Neural cell (in vitro differentiated cells): ENCODE data around the gene KRT7. TPM values are rescaled to one million over a fixed set of nuclear protein-coding genes. Genes with fewer than 3 reads are reported as not detected.

Experiments
- H2AFZ ChIP-seq: fragments of 200-600, 300-800 bp; sonication (generic), shearing (Covaris generic); 2 replicates; pipeline ENCODE4 v1.6.0; 2014; ENCODE audit warnings: low read depth, mild to moderate bottlenecking, antibody characterized with exemption, low read length, moderate library complexity
- H3F3A ChIP-seq: fragments of 200-600 bp; shearing (Covaris generic); 2 replicates; pipeline ENCODE4 v1.6.1; 2016; ENCODE audit warnings: mild to moderate bottlenecking, moderate library complexity, mixed read lengths, antibody characterized with exemption, low read length; ENCODE audit not compliant: insufficient read depth, poor library complexity, severe bottlenecking
- H3K27ac ChIP-seq: fragments of 200-600, 300-800 bp; sonication (generic), shearing (Covaris generic); 2 replicates; pipeline ENCODE4 v1.5.1; 2014; ENCODE audit warnings: mild to moderate bottlenecking, low read length, moderate library complexity
- H3K27me3 ChIP-seq: fragments of 300-800, 200-600 bp; sonication (generic), shearing (Covaris generic); 2 replicates; pipeline ENCODE4 v1.6.0; 2014; ENCODE audit warnings: mild to moderate bottlenecking, low read depth, low read length, moderate library complexity; ENCODE audit not compliant: insufficient read depth
- H3K36me3 ChIP-seq: fragments of 300-800, 200-600 bp; sonication (generic), shearing (Covaris generic); 2 replicates; pipeline ENCODE4 v1.5.1; 2014; ENCODE audit warnings: mild to moderate bottlenecking, antibody characterized with exemption, low read length, moderate library complexity; ENCODE audit not compliant: insufficient read depth
- H3K4me2 ChIP-seq: fragments of 300-800, 200-600 bp; sonication (generic), shearing (Covaris generic); 2 replicates; pipeline ENCODE4 v1.6.0; 2014; ENCODE audit warnings: mild to moderate bottlenecking, low read length
- H3K4me3 ChIP-seq: fragments of 300-800, 200-600 bp; sonication (generic), shearing (Covaris generic); 2 replicates; pipeline ENCODE4 v1.5.1; 2014; ENCODE audit warnings: mild to moderate bottlenecking, low read length, moderate library complexity
- H3K79me2 ChIP-seq: fragments of 200-600 bp; shearing (Covaris generic); replicated peaks from 2 replicates; pipeline ENCODE4 v1.6.0; 2014; ENCODE audit warnings: mild to moderate bottlenecking, low read length, moderate library complexity; ENCODE audit not compliant: insufficient read depth
- H3K9ac ChIP-seq: fragments of 300-800, 200-600 bp; sonication (generic), shearing (Covaris generic); 2 replicates; pipeline ENCODE4 v1.6.1; 2016; ENCODE audit warnings: mild to moderate bottlenecking, low read length, mixed read lengths
- H3K9me2 ChIP-seq: fragments of 200-600 bp; shearing (Covaris generic); 2 replicates; pipeline ENCODE4 v1.6.1; 2016; ENCODE audit warnings: mild to moderate bottlenecking, low read length, mixed read lengths; ENCODE audit not compliant: insufficient read depth
- H3K9me3 ChIP-seq: fragments of 200-600, 300-800 bp; sonication (generic), shearing (Covaris generic); 2 replicates; pipeline ENCODE4 v1.6.1; 2016; ENCODE audit warnings: mild to moderate bottlenecking, mixed run types, low read length, moderate library complexity, mixed read lengths
- H4K20me1 ChIP-seq: fragments of 200-600 bp; shearing (Covaris generic); 2 replicates; pipeline ENCODE4 v1.6.1; 2016; ENCODE audit warnings: mild to moderate bottlenecking, mixed run types; ENCODE audit not compliant: insufficient read depth
- EP300 ChIP-seq: fragments of 450-650 bp; conservative IDR thresholded peaks from 2 replicates; pipeline ENCODE4 v1.6.1; 2014; ENCODE audit warnings: antibody characterized with exemption, mild to moderate bottlenecking, moderate library complexity; ENCODE audit not compliant: poor library complexity, severe bottlenecking
- EZH2 ChIP-seq: fragments of 200-600, 300-800 bp; shearing (Covaris generic), sonication (generic); IDR thresholded peaks from 2 replicates; pipeline ENCODE4 v1.6.1; 2014; ENCODE audit warnings: antibody characterized with exemption, low read length, borderline replicate concordance, mild to moderate bottlenecking; ENCODE audit not compliant: insufficient read depth, poor library complexity, severe bottlenecking
- MXI1 ChIP-seq: fragments of 450-650 bp; conservative IDR thresholded peaks from 2 replicates; pipeline ENCODE4 v1.6.1; 2014; ENCODE audit warnings: antibody characterized with exemption, mild to moderate bottlenecking; ENCODE audit not compliant: poor library complexity, severe bottlenecking
- POLR2AphosphoS5 ChIP-seq: IDR thresholded peaks from 2 replicates; pipeline ENCODE4 v1.6.1; 2012
- RAD21 ChIP-seq: fragments of 450-650 bp; conservative IDR thresholded peaks from 2 replicates; pipeline ENCODE4 v1.6.1; 2014; ENCODE audit warnings: antibody characterized with exemption, mild to moderate bottlenecking, moderate library complexity
- SMC3 ChIP-seq: fragments of 450-650 bp; conservative IDR thresholded peaks from 2 replicates; pipeline ENCODE4 v1.6.1; 2014; ENCODE audit warnings: antibody characterized with exemption, mild to moderate bottlenecking, moderate library complexity; ENCODE audit not compliant: poor library complexity
- TAF1 ChIP-seq: IDR thresholded peaks from 2 replicates; pipeline ENCODE4 v1.6.1; 2012; ENCODE audit warnings: low read depth
- polyA plus RNA-seq: library from polyadenylated mRNA; depleted of rRNA; stranded (reverse); fragments of >200 nt; gene quantifications from 2 replicates; pipeline ENCODE4 v1.2.3, GENCODE V29; 2014
- TF ChIP-seq, protein P1 (sequence below): IDR thresholded peaks from 2 replicates; pipeline ENCODE4 v1.6.1; 2012; ENCODE audit warnings: borderline replicate concordance
- TF ChIP-seq, protein P2 (sequence below): fragments of 450-650 bp; IDR thresholded peaks from 2 replicates; pipeline ENCODE4 v1.5.1; 2014; ENCODE audit warnings: antibody characterized with exemption, mild to moderate bottlenecking, moderate library complexity; ENCODE audit not compliant: poor library complexity, severe bottlenecking

The KRT7 gene
- polyA plus RNA-seq, 1 donor from 2014 or later: not detected

DNA sequence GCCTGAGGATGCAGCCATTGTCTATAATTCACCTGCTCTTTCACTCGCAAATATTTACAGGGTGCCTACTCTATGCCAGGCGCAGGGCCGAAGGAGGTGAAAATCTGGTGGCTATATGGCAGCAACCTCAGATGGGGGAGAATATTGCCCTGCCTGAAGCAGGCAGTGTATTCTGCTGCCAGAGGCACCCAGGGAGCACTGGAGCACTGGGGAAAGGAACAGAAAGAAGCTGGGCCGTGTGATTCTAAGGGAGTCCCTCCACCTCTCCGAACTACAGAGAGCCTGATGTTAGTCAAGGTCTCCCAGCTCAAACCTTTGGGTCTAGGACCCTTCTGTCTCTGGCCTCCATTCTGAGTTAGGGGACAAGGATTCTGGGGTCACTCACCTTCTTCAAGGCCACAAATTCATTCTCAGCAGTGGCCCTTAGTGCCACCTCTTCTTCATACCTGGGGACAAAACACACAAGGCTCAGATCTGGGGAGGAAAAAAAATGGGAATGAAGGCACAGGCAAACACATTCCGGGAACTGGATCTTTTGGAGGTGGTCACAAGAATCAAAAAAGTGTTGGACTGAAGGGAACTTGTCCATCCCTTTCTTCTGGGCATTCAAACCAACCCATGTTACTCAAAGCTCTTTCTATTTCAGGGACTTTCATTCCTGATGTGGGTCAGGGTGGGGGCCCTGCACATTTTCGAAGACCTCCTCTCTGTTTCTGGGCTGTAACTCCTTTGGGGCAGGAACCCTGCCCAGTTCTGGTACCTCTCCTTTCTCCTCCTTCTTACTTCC is 22.1 kb downstream of the KRT7 start:
- peaks cover 33% of the 10 kb centered on the region for H3K27me3 ChIP-seq

DNA sequence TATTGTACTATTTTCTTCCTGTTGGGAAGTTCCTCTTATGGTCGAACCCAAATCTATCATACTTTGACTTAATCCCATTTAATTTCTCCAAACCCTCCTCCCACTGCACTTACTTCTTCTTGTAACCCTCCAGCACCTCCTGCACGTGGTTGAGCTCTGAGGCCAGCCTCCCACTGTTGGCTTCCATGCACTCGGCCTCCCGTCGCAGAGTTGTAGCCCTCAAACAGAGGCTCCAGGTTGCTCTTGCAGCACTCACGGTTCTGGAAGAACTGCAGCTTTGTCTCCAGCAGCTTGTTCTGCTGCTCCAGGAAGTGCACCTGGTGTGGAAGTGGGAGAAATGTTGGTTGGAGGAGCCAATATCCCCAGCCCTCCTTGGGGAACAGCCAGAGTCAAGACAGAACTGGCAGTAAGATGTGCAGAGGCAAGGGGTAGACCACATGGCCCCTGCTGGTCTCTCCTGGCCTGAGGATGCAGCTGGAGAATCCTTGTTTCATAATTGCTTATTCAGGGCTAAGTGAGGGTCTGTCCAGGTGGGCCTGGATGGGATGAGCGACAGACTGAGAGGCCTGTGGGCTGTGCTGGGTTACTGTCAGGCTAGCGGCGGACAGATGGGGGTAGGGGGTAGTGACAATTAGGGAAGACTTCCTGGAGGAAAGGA is 23.0 kb downstream of the KRT7 start:
- Histone ChIP-seq H3K4me2 (no peak overlapping the region), H3K27ac (no peak overlapping the region), H3K27me3 (peaks cover 26% of the 10 kb centered on the region), H4K20me1 (no peaks in the 10 kb centered on the region), H3K9me2 (no peaks in the 10 kb centered on the region), H2AFZ (no peak overlapping the region), H3K4me3 (no peak overlapping the region), H3K9me3 (no peaks in the 10 kb centered on the region), H3K9ac (no peak overlapping the region), H3F3A (no peaks in the 10 kb centered on the region), H3K36me3 (no peaks in the 10 kb centered on the region), H3K79me2 (no peaks in the 10 kb centered on the region)
- TF ChIP-seq MXI1 (no peak), TAF1 (no peak), EP300 (no peak), RAD21 (no peak), POLR2AphosphoS5 (no peak), SMC3 (no peak)
- TF ChIP-seq, protein P1, sequence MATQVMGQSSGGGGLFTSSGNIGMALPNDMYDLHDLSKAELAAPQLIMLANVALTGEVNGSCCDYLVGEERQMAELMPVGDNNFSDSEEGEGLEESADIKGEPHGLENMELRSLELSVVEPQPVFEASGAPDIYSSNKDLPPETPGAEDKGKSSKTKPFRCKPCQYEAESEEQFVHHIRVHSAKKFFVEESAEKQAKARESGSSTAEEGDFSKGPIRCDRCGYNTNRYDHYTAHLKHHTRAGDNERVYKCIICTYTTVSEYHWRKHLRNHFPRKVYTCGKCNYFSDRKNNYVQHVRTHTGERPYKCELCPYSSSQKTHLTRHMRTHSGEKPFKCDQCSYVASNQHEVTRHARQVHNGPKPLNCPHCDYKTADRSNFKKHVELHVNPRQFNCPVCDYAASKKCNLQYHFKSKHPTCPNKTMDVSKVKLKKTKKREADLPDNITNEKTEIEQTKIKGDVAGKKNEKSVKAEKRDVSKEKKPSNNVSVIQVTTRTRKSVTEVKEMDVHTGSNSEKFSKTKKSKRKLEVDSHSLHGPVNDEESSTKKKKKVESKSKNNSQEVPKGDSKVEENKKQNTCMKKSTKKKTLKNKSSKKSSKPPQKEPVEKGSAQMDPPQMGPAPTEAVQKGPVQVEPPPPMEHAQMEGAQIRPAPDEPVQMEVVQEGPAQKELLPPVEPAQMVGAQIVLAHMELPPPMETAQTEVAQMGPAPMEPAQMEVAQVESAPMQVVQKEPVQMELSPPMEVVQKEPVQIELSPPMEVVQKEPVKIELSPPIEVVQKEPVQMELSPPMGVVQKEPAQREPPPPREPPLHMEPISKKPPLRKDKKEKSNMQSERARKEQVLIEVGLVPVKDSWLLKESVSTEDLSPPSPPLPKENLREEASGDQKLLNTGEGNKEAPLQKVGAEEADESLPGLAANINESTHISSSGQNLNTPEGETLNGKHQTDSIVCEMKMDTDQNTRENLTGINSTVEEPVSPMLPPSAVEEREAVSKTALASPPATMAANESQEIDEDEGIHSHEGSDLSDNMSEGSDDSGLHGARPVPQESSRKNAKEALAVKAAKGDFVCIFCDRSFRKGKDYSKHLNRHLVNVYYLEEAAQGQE: no peak
- TF ChIP-seq, protein P2, sequence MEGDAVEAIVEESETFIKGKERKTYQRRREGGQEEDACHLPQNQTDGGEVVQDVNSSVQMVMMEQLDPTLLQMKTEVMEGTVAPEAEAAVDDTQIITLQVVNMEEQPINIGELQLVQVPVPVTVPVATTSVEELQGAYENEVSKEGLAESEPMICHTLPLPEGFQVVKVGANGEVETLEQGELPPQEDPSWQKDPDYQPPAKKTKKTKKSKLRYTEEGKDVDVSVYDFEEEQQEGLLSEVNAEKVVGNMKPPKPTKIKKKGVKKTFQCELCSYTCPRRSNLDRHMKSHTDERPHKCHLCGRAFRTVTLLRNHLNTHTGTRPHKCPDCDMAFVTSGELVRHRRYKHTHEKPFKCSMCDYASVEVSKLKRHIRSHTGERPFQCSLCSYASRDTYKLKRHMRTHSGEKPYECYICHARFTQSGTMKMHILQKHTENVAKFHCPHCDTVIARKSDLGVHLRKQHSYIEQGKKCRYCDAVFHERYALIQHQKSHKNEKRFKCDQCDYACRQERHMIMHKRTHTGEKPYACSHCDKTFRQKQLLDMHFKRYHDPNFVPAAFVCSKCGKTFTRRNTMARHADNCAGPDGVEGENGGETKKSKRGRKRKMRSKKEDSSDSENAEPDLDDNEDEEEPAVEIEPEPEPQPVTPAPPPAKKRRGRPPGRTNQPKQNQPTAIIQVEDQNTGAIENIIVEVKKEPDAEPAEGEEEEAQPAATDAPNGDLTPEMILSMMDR: no peak

More for the DNA sequence above, 22.1 kb downstream of the KRT7 start:
- Histone ChIP-seq H3K9ac (no peak overlapping the region), H3K4me2 (no peak overlapping the region), H2AFZ (no peak overlapping the region), H3K27ac (no peak overlapping the region), H4K20me1 (no peaks in the 10 kb centered on the region), H3K9me2 (no peaks in the 10 kb centered on the region), H3F3A (no peaks in the 10 kb centered on the region), H3K4me3 (no peak overlapping the region), H3K36me3 (no peaks in the 10 kb centered on the region), H3K79me2 (no peaks in the 10 kb centered on the region), H3K9me3 (no peaks in the 10 kb centered on the region)
- TF ChIP-seq SMC3: no peak
- TF ChIP-seq TAF1: no peak
- no peak for TF ChIP-seq EZH2
- TF ChIP-seq, protein P1: no peak
- no peak for TF ChIP-seq MXI1
- TF ChIP-seq, protein P2: no peak
- no peak for TF ChIP-seq EP300
